Trophoblast cell (in vitro differentiated cells and primary cell): ENCODE measurements around the gene GRID1.

ENCODE experiments used
- DNase-seq, 2 donors: peaks; one replicate each; pipeline ENCODE4 v3.0.0-alpha.2; 2016
- H2AFZ ChIP-seq: 2 replicates; pipeline ENCODE4 v1.6.1; 2013; ENCODE audit warnings: low read length, moderate library complexity, mild to moderate bottlenecking; ENCODE audit not compliant: insufficient read depth, poor library complexity
- H2AK5ac ChIP-seq: 2 replicates; pipeline ENCODE4 v1.6.1; 2013; ENCODE audit warnings: mild to moderate bottlenecking, low read length
- H2BK120ac ChIP-seq: 2 replicates; pipeline ENCODE4 v1.6.1; 2013; ENCODE audit warnings: low read length, mild to moderate bottlenecking, moderate library complexity; ENCODE audit not compliant: insufficient read depth, poor library complexity
- H2BK12ac ChIP-seq: 2 replicates; pipeline ENCODE4 v1.6.1; 2013; ENCODE audit warnings: mild to moderate bottlenecking, low read length, moderate library complexity
- H2BK5ac ChIP-seq: 2 replicates; pipeline ENCODE4 v1.6.1; 2013; ENCODE audit warnings: low read length, low read depth, moderate library complexity, mild to moderate bottlenecking; ENCODE audit not compliant: poor library complexity
- H3K14ac ChIP-seq: 2 replicates; pipeline ENCODE4 v1.6.1; 2013; ENCODE audit warnings: mild to moderate bottlenecking, low read length
- H3K18ac ChIP-seq: 2 replicates; pipeline ENCODE4 v1.6.1; 2013; ENCODE audit warnings: mild to moderate bottlenecking, low read length
- H3K23ac ChIP-seq: 2 replicates; pipeline ENCODE4 v1.6.1; 2013; ENCODE audit warnings: low read length
- H3K27ac ChIP-seq: 2 replicates; pipeline ENCODE4 v1.5.1; 2013; ENCODE audit warnings: low read depth, mild to moderate bottlenecking, inconsistent platforms, low read length, moderate library complexity
- H3K27me3 ChIP-seq: 2 replicates; pipeline ENCODE4 v1.6.1; 2013; ENCODE audit warnings: inconsistent platforms, mild to moderate bottlenecking, low read length, moderate library complexity; ENCODE audit not compliant: insufficient read depth
- H3K36me3 ChIP-seq, 2 experiments: 1 replicate in 1 of 2; 2 replicates in 1 of 2; pipeline ENCODE4 v1.6.1; 2013; ENCODE audit warnings: low read length in 2 of 2, mild to moderate bottlenecking in 2 of 2, moderate library complexity in 1 of 2; ENCODE audit not compliant: insufficient read depth in 2 of 2, control insufficient read depth in 1 of 2
- H3K4ac ChIP-seq: 2 replicates; pipeline ENCODE4 v1.6.1; 2013; ENCODE audit warnings: low read depth, mild to moderate bottlenecking, low read length, moderate library complexity
- H3K4me1 ChIP-seq, 2 experiments: 1 replicate in 1 of 2; 2 replicates in 1 of 2; pipeline ENCODE4 v1.6.1; 2013; ENCODE audit warnings: low read length in 2 of 2, mild to moderate bottlenecking in 2 of 2, moderate library complexity in 1 of 2; ENCODE audit not compliant: insufficient read depth in 2 of 2, control insufficient read depth in 1 of 2
- H3K4me2 ChIP-seq: 2 replicates; pipeline ENCODE4 v1.6.1; 2013; ENCODE audit warnings: inconsistent platforms, mild to moderate bottlenecking, low read length, moderate library complexity
- H3K4me3 ChIP-seq: 2 replicates; pipeline ENCODE4 v1.5.1; 2013; ENCODE audit warnings: mild to moderate bottlenecking, low read depth, low read length, inconsistent platforms
- H3K79me1 ChIP-seq: one replicate; pipeline ENCODE4 v1.6.1; 2013; ENCODE audit warnings: low read length
- H3K79me2 ChIP-seq: 2 replicates; pipeline ENCODE4 v1.6.1; 2013; ENCODE audit warnings: low read length, mild to moderate bottlenecking; ENCODE audit not compliant: control insufficient read depth, insufficient read depth, poor library complexity
- H3K9ac ChIP-seq: 2 replicates; pipeline ENCODE4 v1.6.1; 2013; ENCODE audit warnings: mild to moderate bottlenecking, low read length
- H3K9me3 ChIP-seq: 2 replicates; pipeline ENCODE4 v1.6.1; 2013; ENCODE audit warnings: low read depth, mild to moderate bottlenecking, control low read depth, inconsistent platforms, low read length; ENCODE audit not compliant: insufficient read depth
- H4K12ac ChIP-seq: 2 replicates; pipeline ENCODE4 v1.6.1; 2013; ENCODE audit warnings: low read depth, mild to moderate bottlenecking, low read length, moderate library complexity
- H4K8ac ChIP-seq: 2 replicates; pipeline ENCODE4 v1.6.1; 2013; ENCODE audit warnings: low read depth, mild to moderate bottlenecking, low read length, moderate library complexity
- H4K91ac ChIP-seq: one replicate; pipeline ENCODE4 v1.6.1; 2013; ENCODE audit warnings: low read depth, mild to moderate bottlenecking, low read length, moderate library complexity
- WGBS: extraction: QIAGEN DNeasy Blood & Tissue Kit; methylation state at CpG from one replicate; pipeline ENCODE4 v1.1.7; 2013; ENCODE audit warnings: missing lambda C conversion rate; ENCODE audit not compliant: insufficient read length, insufficient coverage; ENCODE audit errors: extremely low coverage; 5-methylcytosine and 5-hydroxymethylcytosine counted together

GRID1 gene

GRCh38 chr10:85992324-85992723 lies 374.3 kb downstream of the GRID1 start:
- DNase-seq = no peak
- Histone ChIP-seq H4K8ac (no peak overlapping the region), H3K14ac (no peak overlapping the region), H3K23ac (no peak overlapping the region), H3K4ac (no peak overlapping the region), H3K18ac (no peak overlapping the region), H2AFZ (no peak overlapping the region), H2BK5ac (no peak overlapping the region), H3K36me3 (no peaks in the 10 kb centered on the region), H4K91ac (no peak overlapping the region), H3K4me3 (no peak overlapping the region), H3K27ac (no peak overlapping the region), H3K79me2 (no peaks in the 10 kb centered on the region), H2BK120ac (no peak overlapping the region), H3K4me1 (no peaks in the 10 kb centered on the region), H3K79me1 (no peaks in the 10 kb centered on the region), H3K27me3 (no peaks in the 10 kb centered on the region), H3K9ac (no peak overlapping the region), H4K12ac (no peak overlapping the region), H3K4me2 (no peak overlapping the region), H2AK5ac (no peak overlapping the region), H2BK12ac (no peak overlapping the region), H3K9me3 (peaks cover 2% of the 10 kb centered on the region)
- no CpG with 5 or more reads among the region's 1 CpG for WGBS

- no peaks in the 10 kb centered on the region for H3K4me1 ChIP-seq
- peaks cover 4% of the 10 kb centered on the region for H3K9me3 ChIP-seq
- no peak overlapping the region for H3K4me3 ChIP-seq
- H2BK12ac ChIP-seq = no peak overlapping the region
- no peak overlapping the region for H4K12ac ChIP-seq
- H2AK5ac ChIP-seq = no peak overlapping the region
- H3K14ac ChIP-seq = no peak overlapping the region
- no CpG with 5 or more reads among the region's 1 CpG for WGBS
- no peak overlapping the region for H2BK120ac ChIP-seq
- H3K9ac ChIP-seq = no peak overlapping the region
- no peak for DNase-seq
- H3K4me2 ChIP-seq = no peak overlapping the region
- no peak overlapping the region for H3K27ac ChIP-seq
- no peaks in the 10 kb centered on the region for H3K79me2 ChIP-seq
- no peaks in the 10 kb centered on the region for H3K27me3 ChIP-seq
- no peak overlapping the region for H3K4ac ChIP-seq
- H3K36me3 ChIP-seq = no peaks in the 10 kb centered on the region
- H2AFZ ChIP-seq = no peak overlapping the region
- H3K23ac ChIP-seq = no peak overlapping the region
- no peak overlapping the region for H2BK5ac ChIP-seq
- H4K8ac ChIP-seq = no peak overlapping the region
- H3K18ac ChIP-seq = no peak overlapping the region
- H3K79me1 ChIP-seq = no peaks in the 10 kb centered on the region
- no peak overlapping the region for H4K91ac ChIP-seq
Observed at GRCh38 chr10:85986777-85987176, 379.8 kb downstream of the GRID1 start.

- peaks cover 4% of the 10 kb centered on the region for H3K9me3 ChIP-seq
- H2BK5ac ChIP-seq = no peak overlapping the region
Observed at GRCh38 chr10:85983051-85983450, 383.5 kb downstream of the GRID1 start.

GRCh38 chr10:85979598-85979997 lies 387.0 kb downstream of the GRID1 start:
- H4K8ac ChIP-seq = no peak overlapping the region
- H2BK120ac ChIP-seq = no peak overlapping the region
- no peaks in the 10 kb centered on the region for H3K27me3 ChIP-seq
- no peak overlapping the region for H3K18ac ChIP-seq
- H3K27ac ChIP-seq = no peak overlapping the region
- no peak overlapping the region for H2AK5ac ChIP-seq
- no peak overlapping the region for H3K4me2 ChIP-seq
- H2BK12ac ChIP-seq = no peak overlapping the region
- H3K23ac ChIP-seq = no peak overlapping the region
- no peaks in the 10 kb centered on the region for H3K9me3 ChIP-seq
- DNase-seq = no peak
- no peak overlapping the region for H4K91ac ChIP-seq
- no peak overlapping the region for H2AFZ ChIP-seq
- H3K4me3 ChIP-seq = no peak overlapping the region
- no peaks in the 10 kb centered on the region for H3K36me3 ChIP-seq
- H4K12ac ChIP-seq = no peak overlapping the region
- no peaks in the 10 kb centered on the region for H3K79me1 ChIP-seq
- no peak overlapping the region for H3K9ac ChIP-seq
- H3K79me2 ChIP-seq = no peaks in the 10 kb centered on the region
- peaks cover 0 to 1% of the 10 kb centered on the region in 2 experiments for H3K4me1 ChIP-seq
- H2BK5ac ChIP-seq = no peak overlapping the region
- H3K14ac ChIP-seq = no peak overlapping the region
- no peak overlapping the region for H3K4ac ChIP-seq

More at GRCh38 chr10:85983051-85983450, 383.5 kb downstream of the GRID1 start:
- Histone ChIP-seq H3K14ac (no peak overlapping the region), H3K9ac (no peak overlapping the region), H3K18ac (no peak overlapping the region), H3K27ac (no peak overlapping the region), H3K4me1 (peaks cover 0 to 1% of the 10 kb centered on the region in 2 experiments), H3K4me2 (no peak overlapping the region), H3K23ac (no peak overlapping the region), H4K91ac (no peak overlapping the region), H3K27me3 (no peaks in the 10 kb centered on the region), H3K4ac (no peak overlapping the region), H3K79me1 (no peaks in the 10 kb centered on the region), H2BK12ac (no peak overlapping the region), H3K79me2 (no peaks in the 10 kb centered on the region), H2BK120ac (no peak overlapping the region), H4K12ac (no peak overlapping the region), H3K36me3 (no peaks in the 10 kb centered on the region), H3K4me3 (no peak overlapping the region), H4K8ac (no peak overlapping the region), H2AFZ (no peak overlapping the region), H2AK5ac (no peak overlapping the region)
- WGBS = no CpG with 5 or more reads among the region's 6 CpGs
- DNase-seq = no peak
